ENCODE data around the gene SLC51B. TPM values are rescaled to one million over a fixed set of nuclear protein-coding genes. Genes with fewer than 3 reads are reported as not detected.

SLC51B gene
- total RNA-seq, 1 donor from 2014 or later = not detected

DNA sequence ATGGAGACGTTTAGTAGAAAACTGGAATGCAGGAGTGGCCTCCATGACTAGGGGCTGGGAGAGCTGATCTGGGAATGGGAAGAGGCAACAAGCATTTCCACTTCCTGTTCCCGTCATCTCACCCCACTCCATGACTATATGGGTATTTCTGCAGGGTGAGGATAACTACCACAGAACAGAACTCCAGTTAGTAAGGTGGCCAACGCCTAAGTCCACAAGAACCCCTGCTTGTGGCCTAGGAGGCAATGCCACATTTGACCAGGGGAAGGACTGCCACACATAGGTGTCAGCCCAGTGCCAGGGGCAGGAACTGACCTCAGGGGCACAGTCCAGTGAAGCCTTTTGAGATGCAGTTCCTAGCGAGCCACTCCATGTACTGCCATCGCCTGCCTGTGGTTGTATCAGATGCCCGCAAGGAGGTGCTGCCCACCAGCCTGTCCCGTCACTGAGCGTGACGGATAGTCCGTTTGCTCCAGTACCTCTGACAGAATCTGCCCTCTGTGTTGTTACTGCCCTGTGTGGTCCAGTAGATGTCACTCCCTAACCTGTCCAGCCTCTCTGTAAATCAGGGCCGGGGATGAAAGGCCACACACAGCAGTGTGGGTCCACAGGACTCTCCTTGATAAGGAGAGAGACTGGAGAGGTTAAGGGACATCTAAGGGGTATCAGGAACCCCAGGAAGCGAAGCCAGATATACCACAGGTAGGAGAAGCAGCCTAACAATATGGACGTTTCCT, 12.2 kb upstream of the SLC51B start:
- H3K4me3 Mint-ChIP-seq (ENCODE audit: unreplicated experiment) = peak overlapping the region; percentile 42
- peak; percentile 77 for DNase-seq
- TF ChIP-seq, protein P1, sequence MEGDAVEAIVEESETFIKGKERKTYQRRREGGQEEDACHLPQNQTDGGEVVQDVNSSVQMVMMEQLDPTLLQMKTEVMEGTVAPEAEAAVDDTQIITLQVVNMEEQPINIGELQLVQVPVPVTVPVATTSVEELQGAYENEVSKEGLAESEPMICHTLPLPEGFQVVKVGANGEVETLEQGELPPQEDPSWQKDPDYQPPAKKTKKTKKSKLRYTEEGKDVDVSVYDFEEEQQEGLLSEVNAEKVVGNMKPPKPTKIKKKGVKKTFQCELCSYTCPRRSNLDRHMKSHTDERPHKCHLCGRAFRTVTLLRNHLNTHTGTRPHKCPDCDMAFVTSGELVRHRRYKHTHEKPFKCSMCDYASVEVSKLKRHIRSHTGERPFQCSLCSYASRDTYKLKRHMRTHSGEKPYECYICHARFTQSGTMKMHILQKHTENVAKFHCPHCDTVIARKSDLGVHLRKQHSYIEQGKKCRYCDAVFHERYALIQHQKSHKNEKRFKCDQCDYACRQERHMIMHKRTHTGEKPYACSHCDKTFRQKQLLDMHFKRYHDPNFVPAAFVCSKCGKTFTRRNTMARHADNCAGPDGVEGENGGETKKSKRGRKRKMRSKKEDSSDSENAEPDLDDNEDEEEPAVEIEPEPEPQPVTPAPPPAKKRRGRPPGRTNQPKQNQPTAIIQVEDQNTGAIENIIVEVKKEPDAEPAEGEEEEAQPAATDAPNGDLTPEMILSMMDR (IDR thresholded peaks at IDR 0.05; ENCODE audit: partially characterized antibody, unreplicated experiment) = peak; percentile 73

DNA sequence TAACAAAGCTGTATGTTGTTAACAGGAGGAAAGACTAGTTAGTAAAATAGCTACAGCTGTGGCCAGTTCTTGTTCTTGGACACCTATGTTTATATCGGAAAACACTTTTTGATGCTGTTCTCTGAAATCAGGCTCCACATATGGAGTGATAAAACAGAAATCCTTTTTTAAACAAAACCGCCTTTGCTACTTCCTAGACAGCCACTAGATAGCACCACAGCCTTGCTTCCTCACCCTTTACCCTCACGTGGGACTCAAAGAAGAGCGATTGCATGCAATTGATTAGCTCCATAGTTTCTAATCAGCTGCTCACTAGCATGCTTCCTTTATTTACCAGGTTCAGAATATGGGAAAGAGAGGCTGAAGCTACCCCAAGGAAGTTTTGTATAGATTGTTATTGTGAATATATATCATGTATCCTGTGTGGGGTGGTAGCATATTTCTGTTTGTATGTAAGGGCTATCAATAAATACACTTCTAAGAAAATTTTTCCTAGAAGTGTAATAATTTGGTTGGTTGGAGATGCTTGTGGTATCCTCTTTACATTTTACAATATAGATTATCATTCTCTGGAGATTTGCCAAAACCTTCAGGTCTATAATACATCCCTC, 11.4 kb upstream of the SLC51B start:
- H3K4me3 Mint-ChIP-seq (ENCODE audit: unreplicated experiment) = no peak overlapping the region
- H3K36me3 Mint-ChIP-seq (ENCODE audit: unreplicated experiment) = no peaks in the 10 kb centered on the region
- H3K4me1 Mint-ChIP-seq (ENCODE audit: low read depth, unreplicated experiment) = peaks cover 5% of the 10 kb centered on the region
- peaks cover 5% of the 10 kb centered on the region for H3K27me3 Mint-ChIP-seq (ENCODE audit: unreplicated experiment)
- no peak overlapping the region for H3K27ac Mint-ChIP-seq (ENCODE audit: unreplicated experiment)
- no peak for DNase-seq
- TF ChIP-seq, protein P1 (IDR thresholded peaks at IDR 0.05; ENCODE audit: partially characterized antibody, unreplicated experiment) = no peak
- H3K9me3 Mint-ChIP-seq (ENCODE audit: unreplicated experiment) = no peaks in the 10 kb centered on the region

More for the DNA sequence above, 12.2 kb upstream of the SLC51B start:
- no peaks in the 10 kb centered on the region for H3K36me3 Mint-ChIP-seq (ENCODE audit: unreplicated experiment)
- peak overlapping the region; percentile 72 for H3K27ac Mint-ChIP-seq (ENCODE audit: unreplicated experiment)
- peaks cover 10% of the 10 kb centered on the region for H3K4me1 Mint-ChIP-seq (ENCODE audit: low read depth, unreplicated experiment)
- peaks cover 5% of the 10 kb centered on the region for H3K27me3 Mint-ChIP-seq (ENCODE audit: unreplicated experiment)
- H3K9me3 Mint-ChIP-seq (ENCODE audit: unreplicated experiment) = no peaks in the 10 kb centered on the region

DNA sequence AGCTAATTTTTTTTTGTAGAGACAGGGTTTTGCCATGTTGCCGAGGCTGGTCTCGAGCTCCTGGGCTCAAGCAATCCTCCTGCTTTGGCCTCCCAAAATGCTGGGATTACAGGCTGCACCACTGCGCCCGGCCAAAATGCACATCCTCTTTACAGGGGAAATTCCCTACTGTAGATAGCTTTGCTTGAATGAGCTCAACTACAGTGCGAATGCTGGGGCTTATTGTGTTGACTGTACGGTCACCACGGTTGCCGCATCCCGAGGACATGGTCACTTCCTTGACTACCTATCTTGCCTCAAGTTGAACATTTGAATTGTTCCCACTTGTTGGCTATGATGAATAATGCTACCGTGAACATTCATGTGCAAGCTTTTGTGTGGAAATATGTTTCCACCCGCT, 10.5 kb upstream of the SLC51B start:
- peaks cover 5% of the 10 kb centered on the region for H3K4me1 Mint-ChIP-seq (ENCODE audit: low read depth, unreplicated experiment)
- H3K9me3 Mint-ChIP-seq (ENCODE audit: unreplicated experiment) = no peaks in the 10 kb centered on the region
- TF ChIP-seq, protein P1 (IDR thresholded peaks at IDR 0.05; ENCODE audit: partially characterized antibody, unreplicated experiment) = no peak
- H3K27ac Mint-ChIP-seq (ENCODE audit: unreplicated experiment) = no peak overlapping the region
- peaks cover 5% of the 10 kb centered on the region for H3K27me3 Mint-ChIP-seq (ENCODE audit: unreplicated experiment)
- no peaks in the 10 kb centered on the region for H3K36me3 Mint-ChIP-seq (ENCODE audit: unreplicated experiment)
- no peak for DNase-seq
- no peak overlapping the region for H3K4me3 Mint-ChIP-seq (ENCODE audit: unreplicated experiment)

DNA sequence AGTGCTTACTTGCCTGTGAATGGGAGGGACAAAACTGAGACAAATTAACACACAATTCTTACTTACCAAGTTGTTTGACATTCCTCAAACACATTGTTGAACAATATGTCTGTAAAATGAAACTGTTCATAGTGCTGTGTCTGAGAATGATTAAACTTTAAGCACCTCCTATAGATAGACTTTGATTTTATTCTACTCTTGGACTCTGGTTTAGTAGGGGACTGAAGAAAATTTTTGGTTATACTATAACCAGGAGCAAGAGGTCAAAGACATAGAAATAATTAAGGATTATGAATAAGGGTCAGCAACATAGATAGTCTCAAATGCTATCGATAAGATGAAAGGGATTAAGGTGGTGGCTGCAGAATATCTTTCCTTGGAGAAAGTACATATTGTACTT, 7.9 kb upstream of the SLC51B start:
- no peaks in the 10 kb centered on the region for H3K36me3 Mint-ChIP-seq (ENCODE audit: unreplicated experiment)
- peaks cover 5% of the 10 kb centered on the region for H3K4me1 Mint-ChIP-seq (ENCODE audit: low read depth, unreplicated experiment)
- DNase-seq = no peak
- peaks cover 1% of the 10 kb centered on the region for H3K27me3 Mint-ChIP-seq (ENCODE audit: unreplicated experiment)
- no peak overlapping the region for H3K27ac Mint-ChIP-seq (ENCODE audit: unreplicated experiment)
- no peaks in the 10 kb centered on the region for H3K9me3 Mint-ChIP-seq (ENCODE audit: unreplicated experiment)
- H3K4me3 Mint-ChIP-seq (ENCODE audit: unreplicated experiment) = no peak overlapping the region
- TF ChIP-seq, protein P1 (IDR thresholded peaks at IDR 0.05; ENCODE audit: partially characterized antibody, unreplicated experiment) = no peak

DNA sequence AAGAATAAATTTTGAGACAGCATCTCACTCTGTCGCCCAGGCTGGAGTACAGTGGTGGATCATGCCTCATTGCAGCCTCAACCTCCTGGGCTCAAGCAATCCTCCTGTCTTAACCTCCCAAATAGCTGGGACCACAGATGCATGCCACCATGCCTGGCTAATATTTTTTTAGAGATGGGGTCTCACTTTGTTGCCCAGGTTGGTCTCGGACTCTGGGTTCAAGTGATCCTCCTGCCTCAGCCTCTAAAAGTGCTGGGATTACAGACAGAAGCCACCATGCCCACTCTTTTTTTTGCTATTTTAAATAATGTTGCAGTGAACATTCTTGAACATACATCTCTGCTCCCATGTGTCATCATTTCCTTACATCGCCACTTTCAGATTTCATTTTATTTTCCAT, 6.8 kb upstream of the SLC51B start:
- Mint-ChIP-seq H3K9me3 (ENCODE audit: unreplicated experiment) (no peaks in the 10 kb centered on the region), H3K4me1 (ENCODE audit: low read depth, unreplicated experiment) (peaks cover 6% of the 10 kb centered on the region), H3K27me3 (ENCODE audit: unreplicated experiment) (peaks cover 5% of the 10 kb centered on the region), H3K4me3 (ENCODE audit: unreplicated experiment) (no peak overlapping the region), H3K36me3 (ENCODE audit: unreplicated experiment) (no peaks in the 10 kb centered on the region), H3K27ac (ENCODE audit: unreplicated experiment) (no peak overlapping the region)
- TF ChIP-seq, protein P1 (IDR thresholded peaks at IDR 0.05; ENCODE audit: partially characterized antibody, unreplicated experiment) = no peak
- DNase-seq = no peak
